HG02938 (cell line): Measurements from ENCODE around the gene BFSP2.
"Not testable (repeated sequence)": the region's sequence is repeated elsewhere in the genome, so short reads cannot be mapped to it uniquely, and the experiment has no call there.

Experiments used
- ATAC-seq: cut with Tn5 transposase; IDR thresholded peaks from one replicate; pipeline ENCODE4 v1.9.1; 2021; ENCODE audit warnings: mild to moderate bottlenecking, moderate library complexity; ENCODE audit not compliant: unreplicated experiment

The BFSP2 gene

DNA sequence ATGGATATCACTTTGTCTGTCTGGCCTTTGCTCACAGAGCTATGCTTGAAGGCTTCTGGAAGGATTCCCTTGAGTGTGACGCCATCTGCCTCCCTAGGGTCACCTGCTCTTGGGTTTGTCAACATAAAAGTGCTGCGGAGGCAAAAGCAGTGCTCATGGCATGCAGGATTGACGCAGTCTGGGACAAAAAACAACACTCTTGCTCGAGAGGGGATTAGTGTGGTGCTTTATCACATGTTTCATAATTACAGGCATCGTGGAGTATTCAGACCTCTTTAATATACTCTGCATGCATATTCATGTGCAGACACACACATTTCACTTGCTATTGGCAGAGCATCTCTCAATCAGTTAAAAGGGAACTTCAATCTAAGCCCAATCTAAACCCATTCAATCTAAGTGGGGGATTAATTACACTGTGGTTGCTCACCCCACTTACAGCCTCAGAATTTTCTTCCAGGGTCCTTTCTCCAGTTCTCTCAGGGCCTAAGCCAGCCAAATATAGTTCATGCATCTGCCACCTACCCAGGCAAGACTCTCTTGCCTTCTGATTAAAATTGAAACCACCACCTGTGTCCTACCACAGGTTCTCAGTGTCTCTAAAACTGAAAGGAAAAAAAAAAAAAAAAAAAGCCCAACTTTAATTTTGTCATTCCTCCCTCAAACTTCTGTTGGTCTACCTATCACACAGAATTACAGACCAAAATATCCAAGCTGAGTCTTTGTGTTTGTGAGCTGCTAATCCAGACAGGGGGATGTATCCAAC lies 75.6 kb downstream of the BFSP2 start:
- peak; percentile 87 for ATAC-seq

DNA sequence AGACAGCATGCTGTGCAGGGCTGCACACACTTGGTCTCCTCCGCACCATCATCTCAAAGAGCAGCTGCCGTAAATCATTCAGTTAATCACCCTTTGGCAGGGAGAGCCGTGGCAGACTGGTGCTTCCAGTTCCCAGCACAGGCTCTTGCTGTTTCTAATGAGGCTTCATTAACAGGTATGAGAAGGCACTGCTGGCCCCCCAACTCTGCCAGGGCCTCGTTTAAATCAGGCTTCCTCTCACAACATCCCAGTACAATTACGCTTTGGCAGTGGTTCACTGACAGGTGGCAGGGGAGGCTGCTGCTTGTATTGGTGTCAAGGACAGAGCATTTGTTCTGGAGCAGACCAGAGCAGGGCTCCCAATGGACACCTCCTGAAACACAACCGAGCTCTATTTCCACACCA lies 77.1 kb downstream of the BFSP2 start:
- ATAC-seq: no peak

- ATAC-seq: peak; percentile 38
Observed at GRCh38 chr3:133477487-133477886, 77.6 kb downstream of the BFSP2 start.

DNA sequence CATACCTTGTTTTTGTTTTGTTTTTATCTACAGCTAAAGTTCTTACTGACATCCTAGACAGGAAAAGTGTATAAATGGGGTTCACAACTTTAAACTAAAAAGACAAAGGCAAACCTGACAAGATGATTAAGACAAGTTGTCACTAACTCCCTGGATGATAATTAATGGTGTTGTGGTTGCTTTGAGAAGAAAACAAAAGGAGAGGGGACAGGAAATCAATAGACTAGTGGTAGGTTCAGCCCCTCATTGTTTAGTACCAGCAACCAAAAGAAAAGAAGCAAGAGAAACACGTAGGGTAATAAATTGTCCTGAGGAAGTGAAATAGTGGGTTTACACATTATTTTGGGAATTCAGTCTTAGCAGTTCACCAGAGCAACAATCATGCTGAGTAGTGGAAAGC lies 78.8 kb downstream of the BFSP2 start:
- no peak for ATAC-seq

GRCh38 chr3:133479401-133479800 lies 79.5 kb downstream of the BFSP2 start:
- ATAC-seq: no peak

GRCh38 chr3:133479895-133480669 lies 80.2 kb downstream of the BFSP2 start:
- peak; percentile 24 for ATAC-seq

DNA sequence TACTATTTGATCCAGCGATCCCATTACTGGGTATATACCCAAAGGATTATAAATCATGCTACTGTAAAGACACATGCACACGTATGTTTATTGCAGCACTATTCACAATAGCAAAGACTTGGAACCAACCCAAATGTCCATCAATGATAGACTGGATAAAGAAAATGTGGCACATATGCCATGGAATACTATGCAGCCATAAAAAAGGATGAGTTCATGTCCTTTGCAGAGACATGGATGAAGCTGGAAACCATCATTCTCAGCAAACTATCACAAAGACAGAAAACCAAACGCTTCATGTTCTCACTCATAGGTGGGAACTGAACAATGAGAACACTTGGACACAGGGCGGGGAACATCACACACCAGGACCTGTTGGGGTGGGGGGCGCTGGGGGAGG lies 82.6 kb downstream of the BFSP2 start:
- not testable (repeated sequence) for ATAC-seq

- ATAC-seq: no peak
Observed at GRCh38 chr3:133486658-133487057, 86.8 kb downstream of the BFSP2 start.

- no peak for ATAC-seq
Observed at GRCh38 chr3:133487204-133487603, 87.3 kb downstream of the BFSP2 start.

DNA sequence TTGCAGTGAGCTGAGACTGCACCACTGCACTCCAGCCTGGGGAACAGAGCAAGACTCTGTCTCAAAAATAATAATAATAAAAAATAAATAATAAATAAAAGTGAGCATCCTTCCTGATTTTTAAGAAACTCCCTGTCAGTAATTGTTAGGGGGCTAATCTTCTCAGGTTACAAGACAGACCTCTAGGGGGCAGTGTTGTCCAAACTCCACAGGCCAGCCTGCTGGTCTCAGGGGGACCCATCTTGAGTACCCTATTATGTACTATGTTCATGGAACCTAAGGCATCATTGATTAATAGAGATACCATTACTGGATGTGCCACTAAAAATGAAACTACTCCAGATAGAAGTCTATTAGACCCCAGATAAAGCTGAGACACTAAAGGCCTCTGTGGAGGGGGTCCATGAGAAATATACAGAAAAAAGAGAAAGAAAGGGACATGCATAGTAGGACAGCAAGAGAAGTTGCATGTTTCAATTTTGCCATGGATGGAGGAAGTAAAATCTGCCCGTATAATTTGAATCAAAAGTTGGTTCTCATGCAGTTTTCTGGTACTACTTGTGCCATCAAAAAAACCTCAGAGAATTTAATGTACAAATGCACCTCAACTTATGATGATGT lies 88.2 kb downstream of the BFSP2 start:
- no peak for ATAC-seq

DNA sequence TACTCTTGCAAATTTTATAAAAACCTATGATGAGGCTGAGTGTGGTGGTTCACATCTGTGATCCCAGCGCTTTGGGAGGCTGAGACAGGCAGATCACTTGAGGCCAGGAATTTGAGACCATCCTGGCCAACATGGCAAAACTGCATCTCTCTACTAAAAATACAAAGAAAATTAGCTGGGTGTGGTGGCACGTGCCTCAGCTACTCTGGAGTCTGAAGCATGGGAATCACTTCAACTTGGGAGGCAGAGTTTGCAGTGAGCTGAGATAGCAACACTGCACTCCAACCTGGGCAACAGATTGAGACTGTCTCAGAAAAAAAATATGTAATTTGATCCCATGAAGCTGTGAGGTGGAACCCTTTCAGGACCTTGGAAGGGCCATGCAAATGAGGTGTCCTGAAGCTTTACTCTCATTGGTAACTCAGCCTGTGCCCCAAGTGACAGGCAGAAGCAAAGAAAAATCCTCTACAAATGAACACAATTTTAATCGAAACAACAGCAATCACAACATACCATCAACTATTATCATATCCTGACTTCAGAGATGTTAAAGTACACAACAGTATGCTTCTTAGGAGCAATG lies 89.0 kb downstream of the BFSP2 start:
- ATAC-seq: no peak

DNA sequence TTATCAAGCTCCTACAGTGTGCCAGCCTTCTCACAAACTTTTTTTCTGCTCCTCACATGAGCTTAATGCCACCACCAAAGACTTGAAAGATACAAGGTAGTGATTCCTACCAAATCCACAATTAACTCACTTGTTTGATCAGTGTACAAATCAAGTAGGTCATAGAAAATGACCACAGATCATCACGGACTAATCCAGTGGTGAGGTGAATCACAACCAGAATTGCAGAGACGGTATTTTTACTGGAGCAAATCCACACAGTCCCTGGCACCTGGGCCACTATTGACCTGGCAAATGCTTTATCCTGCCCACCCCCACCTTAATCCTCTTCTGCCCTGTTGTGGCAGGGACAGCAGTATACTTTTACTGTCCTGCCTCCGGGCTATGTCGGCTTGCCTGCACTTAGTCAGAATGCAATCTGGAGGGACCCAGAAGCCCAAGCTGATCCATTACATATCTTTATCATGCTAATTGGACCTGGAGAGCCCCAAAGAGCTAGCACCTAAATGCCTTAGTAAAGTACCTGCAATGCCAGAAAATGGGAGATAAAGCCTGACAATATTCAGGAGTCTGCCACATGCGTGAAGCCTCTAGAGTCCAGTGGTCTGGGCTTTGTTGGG lies 89.7 kb downstream of the BFSP2 start:
- ATAC-seq: no peak

GRCh38 chr3:133490468-133491351 lies 90.9 kb downstream of the BFSP2 start:
- peak; percentile 74 for ATAC-seq

GRCh38 chr3:133491481-133492059 lies 91.7 kb downstream of the BFSP2 start:
- ATAC-seq: peak; percentile 9

GRCh38 chr3:133492159-133492741 lies 92.4 kb downstream of the BFSP2 start:
- ATAC-seq: no peak

- no peak for ATAC-seq
Observed at GRCh38 chr3:133494469-133494868, 94.6 kb downstream of the BFSP2 start.

DNA sequence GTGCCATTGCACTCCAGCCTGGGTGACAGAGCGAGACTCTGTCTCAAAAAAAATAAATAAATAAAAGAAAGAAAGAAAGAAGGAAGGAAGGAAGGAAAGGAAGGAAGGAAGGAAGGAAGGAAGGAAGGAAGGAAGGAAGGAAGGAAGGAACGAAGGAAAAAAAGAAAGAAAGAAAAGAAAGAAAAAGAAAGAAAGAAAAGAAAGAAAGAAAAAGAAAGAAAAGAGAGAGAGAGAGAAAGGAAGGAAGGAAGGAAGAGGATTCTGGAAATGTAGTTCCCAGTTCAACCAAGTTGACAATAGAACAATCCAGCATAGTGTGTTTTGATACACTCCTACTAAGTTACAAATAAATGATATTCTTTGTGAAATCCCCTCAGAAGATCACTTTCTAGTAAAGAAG lies 102.7 kb downstream of the BFSP2 start:
- not testable (repeated sequence) for ATAC-seq

GRCh38 chr3:133503409-133503808 lies 103.6 kb downstream of the BFSP2 start:
- ATAC-seq: no peak

GRCh38 chr3:133504736-133505135 lies 104.9 kb downstream of the BFSP2 start:
- no peak for ATAC-seq
